Subcutaneous adipose tissue (tissue), 4 donors: Measurements from ENCODE around the gene INHBC. TPM values are rescaled to one million over a fixed set of nuclear protein-coding genes. Genes with fewer than 3 reads are reported as not detected.

Experiments
- CTCF ChIP-seq: fragments of 450-650 bp; IDR thresholded peaks from one replicate; pipeline ENCODE4 v1.5.1; 2016; ENCODE audit warnings: low read depth, mild to moderate bottlenecking, control low read depth, antibody characterized with exemption, moderate library complexity
- total RNA-seq, 4 donors: library from RNA; depleted of rRNA; stranded (reverse); fragments of >200 nt; gene quantifications; one replicate each; pipeline ENCODE4 v1.1.0, GENCODE V29; 2016

INHBC gene
- total RNA-seq, 4 donors from 2014 or later = not detected

- TF ChIP-seq CTCF = no peak
Measured at GRCh38 chr12:57488402-57489156, 54.0 kb downstream of the INHBC start.

GRCh38 chr12:57489157-57489641 lies 54.6 kb downstream of the INHBC start:
- TF ChIP-seq CTCF = no peak

- no peak for TF ChIP-seq CTCF
Measured at GRCh38 chr12:57490126-57490525, 55.5 kb downstream of the INHBC start.

- no peak for TF ChIP-seq CTCF
Measured at GRCh38 chr12:57491393-57492280, 57.1 kb downstream of the INHBC start.

- TF ChIP-seq CTCF = no peak
Measured at GRCh38 chr12:57496822-57497221, 62.2 kb downstream of the INHBC start.

- no peak for TF ChIP-seq CTCF
Measured at GRCh38 chr12:57497223-57498131, 62.9 kb downstream of the INHBC start.
